NCI-H2196 treated with DMSO at 0.1 percent for 48 hours (cell line): ENCODE results near the gene SLC9A9.

ENCODE experiments used
- DNase-seq: peaks from one replicate; lab custom pipeline; 2025; ENCODE audit not compliant: unreplicated experiment; lab: John Stamatoyannopoulos, UW

The SLC9A9 gene

GRCh38 chr3:143428294-143428693 is 420.0 kb downstream of the SLC9A9 start:
- DNase-seq = no peak

- no peak for DNase-seq
Observed at GRCh38 chr3:143427631-143428030, 420.6 kb downstream of the SLC9A9 start.

GRCh38 chr3:143424874-143425273 is 423.4 kb downstream of the SLC9A9 start:
- no peak for DNase-seq

- no peak for DNase-seq
Observed at GRCh38 chr3:143421556-143421955, 426.7 kb downstream of the SLC9A9 start.

GRCh38 chr3:143419611-143420010 is 428.7 kb downstream of the SLC9A9 start:
- DNase-seq = no peak

GRCh38 chr3:143418391-143418790 is 429.9 kb downstream of the SLC9A9 start:
- no peak for DNase-seq

GRCh38 chr3:143416229-143416628 is 432.0 kb downstream of the SLC9A9 start:
- no peak for DNase-seq

GRCh38 chr3:143414571-143415253 is 433.6 kb downstream of the SLC9A9 start:
- DNase-seq = no peak

DNA sequence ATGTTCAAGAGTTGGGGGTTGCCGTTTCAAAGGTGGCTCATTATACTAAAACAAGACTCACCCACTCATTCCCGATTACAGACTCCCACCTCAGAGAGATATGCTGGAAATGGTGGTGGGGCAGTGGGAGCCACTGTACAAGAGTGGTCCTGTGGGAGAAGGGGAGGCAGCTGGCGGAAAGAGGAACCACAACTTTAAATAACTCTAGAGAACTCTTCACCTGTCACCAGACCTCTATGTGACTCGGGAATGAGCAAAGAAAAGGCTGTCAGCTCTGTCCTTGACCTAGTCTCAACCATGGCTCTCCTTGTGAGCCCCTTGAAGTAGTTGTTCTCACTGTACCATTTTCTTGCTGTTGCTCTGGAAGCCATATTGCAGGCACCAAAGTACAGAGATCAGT is 434.9 kb downstream of the SLC9A9 start:
- no peak for DNase-seq

DNA sequence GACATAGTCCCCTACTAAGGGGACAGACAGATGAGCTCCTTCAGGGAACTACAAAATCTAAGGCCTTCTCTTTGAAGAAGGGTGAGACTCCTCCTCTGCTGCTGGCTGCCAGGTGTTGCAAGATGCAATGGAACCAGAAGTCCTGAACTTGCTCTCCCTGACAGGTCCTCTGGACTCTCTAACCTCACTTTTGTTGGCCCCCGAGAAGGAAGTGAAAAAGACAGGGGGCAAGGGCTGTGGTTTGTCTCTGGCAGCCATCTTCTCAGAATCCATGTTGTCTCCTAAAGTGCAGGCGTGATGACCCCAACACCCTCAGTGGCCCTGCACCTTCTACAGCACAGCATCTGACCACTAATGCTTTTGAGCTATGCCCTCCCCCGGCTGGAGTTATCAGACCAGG is 436.2 kb downstream of the SLC9A9 start:
- no peak for DNase-seq

GRCh38 chr3:143410259-143410658 is 438.0 kb downstream of the SLC9A9 start:
- no peak for DNase-seq

- DNase-seq = no peak
Observed at GRCh38 chr3:143408771-143409170, 439.5 kb downstream of the SLC9A9 start.

- DNase-seq = no peak
Observed at GRCh38 chr3:143402602-143403001, 445.7 kb downstream of the SLC9A9 start.

DNA sequence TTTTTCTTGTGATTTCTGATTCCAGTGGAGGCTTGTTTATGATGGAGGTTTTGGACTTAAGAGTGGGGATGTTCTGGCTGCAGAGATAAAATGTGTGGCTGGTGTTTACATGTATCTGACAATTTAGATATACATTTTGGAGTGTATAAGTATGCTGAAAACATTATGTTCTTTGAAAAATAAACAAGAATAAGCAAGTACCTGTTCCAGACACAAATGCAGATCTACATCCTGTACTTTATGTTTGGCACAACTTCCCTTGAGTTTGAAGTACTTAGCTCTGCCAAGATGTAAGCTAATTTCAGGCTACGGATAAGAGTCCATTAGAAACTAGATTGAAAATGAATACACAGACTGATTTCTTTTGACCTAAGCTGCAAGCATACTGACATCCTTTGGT is 451.5 kb downstream of the SLC9A9 start:
- DNase-seq = no peak

GRCh38 chr3:143389388-143389787 is 458.9 kb downstream of the SLC9A9 start:
- no peak for DNase-seq

GRCh38 chr3:143387425-143387824 is 460.8 kb downstream of the SLC9A9 start:
- DNase-seq = no peak

DNA sequence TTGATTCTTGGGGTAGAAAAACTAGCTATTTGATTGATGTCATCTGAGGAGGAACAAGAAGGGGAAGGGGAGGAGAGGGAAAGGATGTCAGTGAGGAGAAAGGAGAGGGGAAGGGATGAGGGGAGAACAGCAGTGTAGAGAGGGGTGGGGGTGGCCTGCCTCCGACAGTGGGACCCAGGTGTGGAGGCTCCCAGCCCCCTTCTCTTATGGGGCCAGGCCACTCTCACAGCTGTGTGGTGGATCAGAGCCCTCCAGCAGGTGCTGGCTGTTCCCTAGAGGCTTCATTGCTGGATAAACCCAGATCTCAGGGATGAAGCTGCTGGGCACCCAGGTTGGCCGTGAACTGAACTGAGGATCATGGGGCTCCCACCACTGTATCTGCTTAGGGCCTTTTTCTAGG is 464.2 kb downstream of the SLC9A9 start:
- no peak for DNase-seq

DNA sequence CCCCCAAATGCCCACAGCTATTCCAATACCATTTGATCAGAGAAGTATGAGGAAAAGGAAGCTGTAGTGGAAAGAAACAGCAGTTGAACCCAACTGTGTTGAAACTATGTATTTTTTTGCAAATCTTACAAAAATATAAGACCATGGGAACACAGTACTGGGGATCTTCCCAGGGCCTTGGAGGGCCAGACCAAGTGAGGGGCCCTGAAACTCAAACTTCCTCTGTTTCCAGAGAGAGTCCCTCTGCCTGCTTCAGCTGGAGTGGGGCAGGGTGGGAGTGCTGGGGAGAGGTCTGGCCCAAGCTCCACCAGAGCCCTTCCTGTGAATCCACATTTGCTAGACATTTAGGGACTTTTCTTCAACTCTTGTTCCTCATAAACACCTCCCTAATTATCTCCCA is 464.8 kb downstream of the SLC9A9 start:
- DNase-seq = no peak

DNA sequence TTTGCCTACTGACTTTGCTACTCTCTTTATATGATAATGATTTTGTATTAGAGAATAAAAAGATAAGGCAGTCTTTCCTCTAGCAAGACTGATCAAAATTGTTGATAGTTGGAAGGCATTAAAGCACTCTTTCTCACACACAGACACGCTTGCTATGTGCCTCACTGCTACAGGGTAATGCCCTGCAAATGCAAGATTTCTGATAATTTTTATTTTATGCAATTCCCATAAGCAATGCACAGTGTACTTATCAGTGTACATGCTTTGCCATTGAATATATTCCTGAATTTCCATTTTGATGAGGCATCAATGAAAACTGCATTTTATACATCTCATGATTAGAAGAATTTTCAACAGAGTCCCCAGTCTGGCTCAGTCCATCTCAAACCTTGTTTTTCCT is 465.5 kb downstream of the SLC9A9 start:
- no peak for DNase-seq

DNA sequence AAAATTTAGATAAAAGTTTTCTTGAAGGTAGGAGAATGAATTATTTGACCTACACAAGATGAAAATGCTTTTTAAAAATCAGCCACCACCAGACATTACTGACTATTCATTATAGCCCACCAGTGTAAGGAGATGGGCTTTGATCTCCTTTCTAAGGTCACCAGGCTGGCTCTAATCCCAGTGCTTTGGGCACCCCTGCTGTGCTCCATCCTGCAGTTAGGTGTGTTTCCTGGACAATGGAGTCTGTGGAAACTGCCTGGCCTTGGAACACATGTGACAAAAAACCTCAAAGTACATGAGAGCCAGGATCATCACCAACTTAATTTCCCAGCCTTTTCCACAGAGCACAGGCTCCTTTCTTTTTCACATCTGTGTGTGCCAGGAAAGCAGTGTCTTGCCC is 467.8 kb downstream of the SLC9A9 start:
- no peak for DNase-seq

DNA sequence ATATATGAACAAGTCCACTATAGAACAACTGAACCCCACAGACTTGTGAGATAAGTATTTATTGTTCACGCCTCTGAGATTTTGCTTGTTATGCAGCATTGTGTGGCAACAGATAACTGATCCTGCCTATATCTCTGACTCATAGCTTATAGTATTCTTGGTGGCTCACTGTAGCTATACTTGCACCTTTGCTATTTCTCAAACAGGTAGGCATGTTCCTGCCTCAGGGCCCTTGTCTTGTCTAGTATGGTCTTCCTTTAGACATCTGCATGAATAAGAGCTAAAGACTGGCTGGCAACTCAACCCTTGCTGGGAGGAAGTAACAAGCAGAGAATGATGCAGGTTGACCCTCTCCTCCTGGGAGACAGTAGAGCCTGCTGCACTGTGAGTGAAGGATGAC is 472.6 kb downstream of the SLC9A9 start:
- DNase-seq = no peak

GRCh38 chr3:143367171-143367570 is 481.1 kb downstream of the SLC9A9 start:
- DNase-seq = no peak

GRCh38 chr3:143366672-143367071 is 481.6 kb downstream of the SLC9A9 start:
- DNase-seq = no peak
